ENCODE data around the gene ZFP57.

ZFP57 gene

DNA sequence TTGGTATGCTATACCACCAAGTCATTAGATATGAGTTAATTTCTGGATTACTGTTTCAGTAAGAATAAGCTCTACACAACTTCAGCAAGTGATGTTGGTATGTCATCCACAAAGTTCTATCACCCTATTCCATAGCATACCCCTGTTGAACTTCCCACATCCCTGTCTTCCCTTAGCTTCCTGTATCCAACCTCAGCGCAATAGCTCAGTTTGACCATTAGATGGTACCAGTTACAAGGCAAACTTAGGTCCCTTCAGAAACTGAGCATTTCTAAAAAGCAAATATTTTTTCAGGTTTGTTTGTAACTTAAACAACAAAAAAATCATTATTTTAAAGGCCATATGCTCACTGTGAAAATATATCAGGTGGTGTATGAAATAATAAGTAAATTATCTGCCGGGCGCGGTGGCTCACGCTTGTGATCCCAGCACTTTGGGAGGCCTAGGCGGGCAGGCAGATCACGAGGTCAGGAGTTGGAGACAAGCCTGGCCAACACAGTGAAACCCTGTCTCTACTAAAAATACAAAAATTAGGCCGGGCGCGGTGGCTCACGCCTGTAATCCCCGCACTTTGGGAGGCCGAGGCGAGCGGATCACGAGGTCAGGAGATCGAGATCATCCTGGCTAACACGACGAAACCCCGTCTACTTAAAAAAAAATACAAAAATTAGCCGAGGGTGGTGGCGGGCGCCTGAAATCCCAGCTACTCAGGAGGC, 32.9 kb downstream of the ZFP57 start:
- no peak for DNase-seq (ENCODE audit: insufficient read length, low spot score)
- FAIRE-seq: peak; percentile 63
- TF ChIP-seq POU2F2 (IDR thresholded peaks at IDR 0.05; ENCODE audit: low read depth, low read length): no peak
- no peak for TF ChIP-seq SPI1 (IDR thresholded peaks at IDR 0.05; ENCODE audit: low read depth, low read length)
- no peak for TF ChIP-seq PAX5 (IDR thresholded peaks at IDR 0.05; ENCODE audit: insufficient read depth, low read length, severe bottlenecking)
- TF ChIP-seq POLR2A (IDR thresholded peaks at IDR 0.05; ENCODE audit: low read depth, low read length): no peak
- no peak for TF ChIP-seq POLR2AphosphoS5 (IDR thresholded peaks at IDR 0.05; ENCODE audit: low read depth, low read length)
- no peak for TF ChIP-seq TAF1 (IDR thresholded peaks at IDR 0.05; ENCODE audit: low read depth, low read length)

- no peak for DNase-seq (ENCODE audit: insufficient read length, low spot score)
- FAIRE-seq: no peak
- TF ChIP-seq POLR2A (IDR thresholded peaks at IDR 0.05; ENCODE audit: low read depth, low read length): no peak
- no peak for TF ChIP-seq SPI1 (IDR thresholded peaks at IDR 0.05; ENCODE audit: low read depth, low read length)
- TF ChIP-seq POU2F2 (IDR thresholded peaks at IDR 0.05; ENCODE audit: low read depth, low read length): no peak
- no peak for TF ChIP-seq PAX5 (IDR thresholded peaks at IDR 0.05; ENCODE audit: insufficient read depth, low read length, severe bottlenecking)
- TF ChIP-seq TAF1 (IDR thresholded peaks at IDR 0.05; ENCODE audit: low read depth, low read length): no peak
- TF ChIP-seq POLR2AphosphoS5 (IDR thresholded peaks at IDR 0.05; ENCODE audit: low read depth, low read length): no peak
Measured at GRCh38 chr6:29641430-29642148, 39.4 kb downstream of the ZFP57 start.

DNA sequence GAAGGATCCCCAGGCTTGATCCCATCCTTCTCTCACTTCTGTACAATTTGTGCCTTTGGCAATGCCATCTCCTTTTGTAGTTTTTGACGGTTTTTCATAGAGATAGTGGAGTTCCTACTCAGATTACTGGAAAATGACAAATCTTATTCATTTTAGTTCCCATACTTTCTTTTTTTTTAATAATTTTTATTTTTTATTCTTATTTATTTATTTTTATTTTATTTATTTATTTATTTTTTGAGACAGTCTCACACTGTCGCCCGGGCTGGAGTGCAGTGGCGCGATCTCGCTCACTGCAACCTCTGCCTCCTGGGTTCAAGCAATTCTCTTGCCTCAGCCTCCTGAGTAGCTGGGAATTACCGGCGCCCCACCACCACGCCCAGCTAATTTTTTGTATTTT, 43.7 kb downstream of the ZFP57 start:
- no peak for DNase-seq (ENCODE audit: insufficient read length, low spot score)
- no peak for FAIRE-seq
- no peak for TF ChIP-seq SPI1 (IDR thresholded peaks at IDR 0.05; ENCODE audit: low read depth, low read length)
- TF ChIP-seq POLR2AphosphoS5 (IDR thresholded peaks at IDR 0.05; ENCODE audit: low read depth, low read length): no peak
- no peak for TF ChIP-seq POLR2A (IDR thresholded peaks at IDR 0.05; ENCODE audit: low read depth, low read length)
- TF ChIP-seq PAX5 (IDR thresholded peaks at IDR 0.05; ENCODE audit: insufficient read depth, low read length, severe bottlenecking): no peak
- TF ChIP-seq TAF1 (IDR thresholded peaks at IDR 0.05; ENCODE audit: low read depth, low read length): no peak
- TF ChIP-seq POU2F2 (IDR thresholded peaks at IDR 0.05; ENCODE audit: low read depth, low read length): no peak

- TF ChIP-seq POLR2A (IDR thresholded peaks at IDR 0.05; ENCODE audit: low read depth, low read length): no peak
- DNase-seq (ENCODE audit: insufficient read length, low spot score) (no peak), FAIRE-seq (no peak)
Measured at GRCh38 chr6:29633534-29633905, 47.4 kb downstream of the ZFP57 start.

GRCh38 chr6:29632789-29633533, 48.0 kb downstream of the ZFP57 start, which contains the start of gene GABBR1:
GABBR1 (minus strand) TSS chr6:29633183; CDS start chr6:29632385, 798 bp downstream.
- peak; percentile 20 for FAIRE-seq
- DNase-seq (ENCODE audit: insufficient read length, low spot score): peak; percentile 83
- TF ChIP-seq POLR2AphosphoS5 (IDR thresholded peaks at IDR 0.05; ENCODE audit: low read depth, low read length) (no peak), PAX5 (IDR thresholded peaks at IDR 0.05; ENCODE audit: insufficient read depth, low read length, severe bottlenecking) (no peak)

GRCh38 chr6:29631860-29632731, 48.9 kb downstream of the ZFP57 start:
- FAIRE-seq (peak; percentile 72), DNase-seq (ENCODE audit: insufficient read length, low spot score) (peak; percentile 51)
- TF ChIP-seq TAF1 (IDR thresholded peaks at IDR 0.05; ENCODE audit: low read depth, low read length) (no peak), PAX5 (IDR thresholded peaks at IDR 0.05; ENCODE audit: insufficient read depth, low read length, severe bottlenecking) (no peak)

GRCh38 chr6:29631209-29631810, 49.6 kb downstream of the ZFP57 start:
- FAIRE-seq (no peak), DNase-seq (ENCODE audit: insufficient read length, low spot score) (no peak)
- no peak for TF ChIP-seq TAF1 (IDR thresholded peaks at IDR 0.05; ENCODE audit: low read depth, low read length)
- no peak for TF ChIP-seq POLR2A (IDR thresholded peaks at IDR 0.05; ENCODE audit: low read depth, low read length)
- no peak for TF ChIP-seq POU2F2 (IDR thresholded peaks at IDR 0.05; ENCODE audit: low read depth, low read length)
- TF ChIP-seq POLR2AphosphoS5 (IDR thresholded peaks at IDR 0.05; ENCODE audit: low read depth, low read length): no peak
- TF ChIP-seq PAX5 (IDR thresholded peaks at IDR 0.05; ENCODE audit: insufficient read depth, low read length, severe bottlenecking): no peak
- no peak for TF ChIP-seq SPI1 (IDR thresholded peaks at IDR 0.05; ENCODE audit: low read depth, low read length)

DNA sequence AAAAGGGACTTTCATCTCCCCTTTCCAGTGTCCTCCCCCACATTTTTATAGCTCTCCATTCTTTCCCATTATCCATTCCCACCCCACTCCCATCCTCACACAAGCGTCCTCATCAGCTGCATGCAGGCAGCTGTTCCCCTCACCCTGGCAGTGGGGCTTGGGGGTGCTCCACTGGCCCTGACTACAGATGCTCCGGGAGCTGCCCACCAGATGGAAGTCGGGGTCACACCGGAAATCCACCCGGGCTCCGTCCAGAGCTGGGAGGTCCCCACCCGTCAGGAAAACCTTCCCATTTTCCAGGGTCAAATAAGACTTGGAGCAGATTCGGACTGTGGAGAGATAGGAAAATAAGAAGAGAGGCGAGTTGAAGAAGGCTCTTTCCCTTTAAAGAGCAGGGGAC, 50.6 kb downstream of the ZFP57 start:
- no peak for FAIRE-seq
- TF ChIP-seq PAX5 (IDR thresholded peaks at IDR 0.05; ENCODE audit: insufficient read depth, low read length, severe bottlenecking) (no peak), POLR2A (IDR thresholded peaks at IDR 0.05; ENCODE audit: low read depth, low read length) (no peak)
- DNase-seq (ENCODE audit: insufficient read length, low spot score): no peak

DNA sequence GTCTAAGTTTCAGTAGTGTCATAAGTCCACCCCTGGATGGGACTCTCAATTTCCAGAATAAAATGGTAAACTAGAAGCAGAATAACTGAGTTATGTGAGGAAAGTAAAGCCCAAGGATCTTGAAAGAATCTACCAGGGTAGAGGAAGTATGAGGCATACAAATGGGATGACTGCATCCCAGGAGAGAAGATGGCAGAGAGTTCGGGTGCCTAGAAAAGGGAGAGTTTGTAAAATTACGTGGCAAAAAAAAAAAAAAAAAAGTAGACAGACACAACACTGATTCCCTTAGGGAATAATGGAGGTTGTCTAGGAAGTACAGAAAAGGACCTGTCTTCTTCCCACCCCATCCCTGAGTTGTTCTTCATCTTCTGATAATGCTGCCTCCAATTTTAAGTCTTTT, 51.4 kb downstream of the ZFP57 start:
- TF ChIP-seq POLR2A (IDR thresholded peaks at IDR 0.05; ENCODE audit: low read depth, low read length): no peak
- no peak for TF ChIP-seq SPI1 (IDR thresholded peaks at IDR 0.05; ENCODE audit: low read depth, low read length)
- TF ChIP-seq POLR2AphosphoS5 (IDR thresholded peaks at IDR 0.05; ENCODE audit: low read depth, low read length): no peak
- TF ChIP-seq PAX5 (IDR thresholded peaks at IDR 0.05; ENCODE audit: insufficient read depth, low read length, severe bottlenecking): no peak
- no peak for TF ChIP-seq TAF1 (IDR thresholded peaks at IDR 0.05; ENCODE audit: low read depth, low read length)
- no peak for TF ChIP-seq POU2F2 (IDR thresholded peaks at IDR 0.05; ENCODE audit: low read depth, low read length)
- no peak for FAIRE-seq

More for the DNA sequence above, 51.4 kb downstream of the ZFP57 start:
- DNase-seq (ENCODE audit: insufficient read length, low spot score): no peak
